MCF 10A (cell line): Measurements from ENCODE around the gene REEP2. TPM values are rescaled to one million over a fixed set of nuclear protein-coding genes. Genes with fewer than 3 reads are reported as not detected.

ENCODE experiments used
- BruUV-seq: library from RNA; stranded (reverse); fragments of 400-500 nt; replicated peaks from 2 replicates; lab custom pipeline; 2021; lab: Mats Ljungman, UMichigan
- CTCF ChIA-PET: fragments of 300-600 bp; sonication (Branson Sonifier 250); formaldehyde crosslinking; extraction: SDS; loops from one replicate; lab custom pipeline; 2021; ENCODE audit warnings: antibody characterized with exemption, inconsistent platforms; lab: Yijun Ruan, JAX
- POLR2A ChIA-PET: fragments of 300-600, 350-650 bp; sonication (Branson Sonifier 250); formaldehyde crosslinking; extraction: SDS; loops from one replicate; lab custom pipeline; 2020; ENCODE audit warnings: antibody characterized with exemption, inconsistent platforms; lab: Yijun Ruan, JAX
- DNase-seq: peaks from one replicate; pipeline ENCODE4 v3.0.0-alpha.2; 2018; ENCODE audit not compliant: unreplicated experiment
- H3K27ac Mint-ChIP-seq: one replicate; pipeline ENCODE4 v1.8.0; 2022; ENCODE audit warnings: mild to moderate bottlenecking, low read depth, mixed read lengths; ENCODE audit not compliant: unreplicated experiment
- H3K27me3 Mint-ChIP-seq: one replicate; pipeline ENCODE4 v1.8.0; 2022; ENCODE audit warnings: mixed read lengths; ENCODE audit not compliant: insufficient read depth, unreplicated experiment
- H3K36me3 Mint-ChIP-seq: one replicate; pipeline ENCODE4 v1.8.0; 2022; ENCODE audit warnings: mild to moderate bottlenecking, moderate library complexity, mixed read lengths; ENCODE audit not compliant: insufficient read depth, unreplicated experiment
- H3K4me1 Mint-ChIP-seq: one replicate; pipeline ENCODE4 v1.8.0; 2022; ENCODE audit warnings: mixed read lengths; ENCODE audit not compliant: insufficient read depth, unreplicated experiment
- H3K4me3 Mint-ChIP-seq: one replicate; pipeline ENCODE4 v1.8.0; 2022; ENCODE audit warnings: mild to moderate bottlenecking, moderate library complexity, mixed read lengths; ENCODE audit not compliant: unreplicated experiment
- H3K9me3 Mint-ChIP-seq: one replicate; pipeline ENCODE4 v1.8.0; 2022; ENCODE audit warnings: mixed read lengths; ENCODE audit not compliant: unreplicated experiment
- intact Hi-C: fragments of 100-400 bp; cut with micrococcal nuclease; formaldehyde crosslinking; loops from 2 replicates; pipeline ENCODE4 v1.14.1; 2022
- total RNA-seq: library from RNA; stranded (reverse); gene quantifications from 2 replicates; pipeline ENCODE4 v1.2.3, GENCODE V29; 2022
- TF ChIP-seq, protein P1 (sequence below): fragments of 200-600 bp; IDR thresholded peaks from one replicate; pipeline ENCODE4 v1.8.0; 2022; ENCODE audit warnings: antibody characterized with exemption, mild to moderate bottlenecking; ENCODE audit not compliant: unreplicated experiment

REEP2 gene
- total RNA-seq, 1 experiment from 2014 or later = 0.77 TPM

DNA sequence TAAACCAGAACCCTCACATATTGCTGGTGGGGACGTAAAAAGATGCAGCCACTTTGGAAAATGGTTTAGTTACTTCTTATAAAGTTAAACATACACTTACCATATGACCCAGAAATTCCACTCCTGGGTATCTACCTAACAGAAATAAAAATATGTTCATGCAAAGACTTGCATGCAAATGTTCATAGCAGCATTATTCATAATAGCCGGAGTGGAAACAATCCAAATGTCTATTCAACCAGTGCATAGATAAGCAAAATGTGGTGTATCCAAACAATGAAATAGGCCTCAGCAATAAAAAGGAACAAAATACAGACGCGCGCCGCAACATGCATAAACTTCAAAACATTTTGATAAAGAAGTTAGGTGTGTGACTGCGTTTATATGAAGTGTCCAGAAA, 38.1 kb downstream of the REEP2 start:
- intact Hi-C loops = no loop called here
- peaks cover 7% of the 10 kb centered on the region for H3K36me3 Mint-ChIP-seq
- no peak for DNase-seq
- no peaks in the 10 kb centered on the region for H3K27me3 Mint-ChIP-seq
- ChIA-PET POLR2A (interaction anchor here (1.4 kb wide), 1 partner anchor 10 kb away, joined by 4 read pairs; no protein-coding TSS in a partner anchor), CTCF (no interaction called here)
- H3K4me1 Mint-ChIP-seq = no peaks in the 10 kb centered on the region
- no peak overlapping the region for H3K4me3 Mint-ChIP-seq
- BruUV-seq = no TSS peak
- TF ChIP-seq, protein P1, sequence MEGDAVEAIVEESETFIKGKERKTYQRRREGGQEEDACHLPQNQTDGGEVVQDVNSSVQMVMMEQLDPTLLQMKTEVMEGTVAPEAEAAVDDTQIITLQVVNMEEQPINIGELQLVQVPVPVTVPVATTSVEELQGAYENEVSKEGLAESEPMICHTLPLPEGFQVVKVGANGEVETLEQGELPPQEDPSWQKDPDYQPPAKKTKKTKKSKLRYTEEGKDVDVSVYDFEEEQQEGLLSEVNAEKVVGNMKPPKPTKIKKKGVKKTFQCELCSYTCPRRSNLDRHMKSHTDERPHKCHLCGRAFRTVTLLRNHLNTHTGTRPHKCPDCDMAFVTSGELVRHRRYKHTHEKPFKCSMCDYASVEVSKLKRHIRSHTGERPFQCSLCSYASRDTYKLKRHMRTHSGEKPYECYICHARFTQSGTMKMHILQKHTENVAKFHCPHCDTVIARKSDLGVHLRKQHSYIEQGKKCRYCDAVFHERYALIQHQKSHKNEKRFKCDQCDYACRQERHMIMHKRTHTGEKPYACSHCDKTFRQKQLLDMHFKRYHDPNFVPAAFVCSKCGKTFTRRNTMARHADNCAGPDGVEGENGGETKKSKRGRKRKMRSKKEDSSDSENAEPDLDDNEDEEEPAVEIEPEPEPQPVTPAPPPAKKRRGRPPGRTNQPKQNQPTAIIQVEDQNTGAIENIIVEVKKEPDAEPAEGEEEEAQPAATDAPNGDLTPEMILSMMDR = no peak
- no peak overlapping the region for H3K27ac Mint-ChIP-seq
- no peaks in the 10 kb centered on the region for H3K9me3 Mint-ChIP-seq

DNA sequence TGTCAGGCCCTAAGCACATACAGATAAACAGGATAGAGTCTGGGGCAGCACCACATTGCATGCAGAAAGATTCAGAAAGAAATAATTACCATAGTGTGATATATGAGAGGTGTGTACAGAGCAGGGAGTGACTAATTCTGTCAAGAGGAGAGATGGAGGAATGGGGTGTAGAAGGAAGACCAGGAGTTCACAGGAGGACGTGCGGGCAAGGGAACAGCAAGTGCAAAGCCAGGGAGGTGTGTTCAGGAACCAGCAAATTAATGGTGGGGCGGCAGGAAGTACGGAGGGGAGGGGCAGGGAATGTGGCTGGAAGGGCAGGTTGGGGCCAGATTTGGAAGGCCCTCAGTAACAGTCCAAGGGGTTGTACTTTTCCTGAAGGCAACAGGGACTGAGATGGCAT, 43.8 kb downstream of the REEP2 start:
- ChIA-PET POLR2A (interaction anchor here (0.6 to 4.4 kb wide), 6 partner anchors 9 to 570 kb away, joined by 3 to 32 read pairs (median 4); partner anchors contain the start of gene EGR1), CTCF (interaction anchor here (0.7 to 3.1 kb wide), 3 partner anchors 17 to 22 kb away, joined by 3 to 16 read pairs (median 14); partner anchors contain the start of gene EGR1)
- peaks cover 17% of the 10 kb centered on the region for H3K4me1 Mint-ChIP-seq
- TF ChIP-seq, protein P1 = no peak
- H3K27me3 Mint-ChIP-seq = no peaks in the 10 kb centered on the region
- peak overlapping the region; percentile 2 for H3K27ac Mint-ChIP-seq
- intact Hi-C loops = no loop called here
- H3K9me3 Mint-ChIP-seq = no peaks in the 10 kb centered on the region
- H3K4me3 Mint-ChIP-seq = no peak overlapping the region
- BruUV-seq = no TSS peak
- peak; percentile 59 for DNase-seq
- H3K36me3 Mint-ChIP-seq = no peaks in the 10 kb centered on the region

DNA sequence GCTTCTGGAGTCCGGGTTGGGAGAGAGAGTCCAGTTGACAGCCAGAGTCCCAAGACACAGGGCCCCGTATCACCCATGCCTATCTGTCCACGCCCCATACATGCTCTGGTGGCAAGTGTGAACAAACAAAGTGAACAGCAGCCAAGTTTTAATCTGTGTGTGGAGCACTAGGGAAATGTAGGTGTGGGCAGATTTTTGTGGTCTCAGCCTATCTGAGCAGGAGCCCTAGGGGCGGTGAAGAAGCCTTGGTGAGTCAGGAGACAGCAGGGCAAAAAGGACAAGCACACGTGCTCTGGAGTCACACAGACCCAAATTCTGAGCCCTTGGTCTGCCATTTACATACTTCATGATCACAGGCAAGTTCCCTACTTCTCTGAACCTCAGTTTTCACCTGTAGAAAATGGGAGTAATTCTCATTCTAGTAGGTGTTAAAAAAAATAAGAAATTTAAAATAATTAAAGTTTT, 49.7 kb downstream of the REEP2 start:
- peaks cover 43% of the 10 kb centered on the region for H3K4me1 Mint-ChIP-seq
- BruUV-seq = no TSS peak
- TF ChIP-seq, protein P1 = no peak
- H3K27me3 Mint-ChIP-seq = no peaks in the 10 kb centered on the region
- H3K36me3 Mint-ChIP-seq = peaks cover 6% of the 10 kb centered on the region
- POLR2A ChIA-PET = interaction anchor here (0.7 kb wide), 1 partner anchor 52 kb away, joined by 3 read pairs; no protein-coding TSS in a partner anchor
- CTCF ChIA-PET = no interaction called here
- DNase-seq = peak; percentile 86
- intact Hi-C loops = no loop called here
- no peaks in the 10 kb centered on the region for H3K9me3 Mint-ChIP-seq
- peak overlapping the region; percentile 51 for H3K27ac Mint-ChIP-seq
- peak overlapping the region; percentile 6 for H3K4me3 Mint-ChIP-seq

DNA sequence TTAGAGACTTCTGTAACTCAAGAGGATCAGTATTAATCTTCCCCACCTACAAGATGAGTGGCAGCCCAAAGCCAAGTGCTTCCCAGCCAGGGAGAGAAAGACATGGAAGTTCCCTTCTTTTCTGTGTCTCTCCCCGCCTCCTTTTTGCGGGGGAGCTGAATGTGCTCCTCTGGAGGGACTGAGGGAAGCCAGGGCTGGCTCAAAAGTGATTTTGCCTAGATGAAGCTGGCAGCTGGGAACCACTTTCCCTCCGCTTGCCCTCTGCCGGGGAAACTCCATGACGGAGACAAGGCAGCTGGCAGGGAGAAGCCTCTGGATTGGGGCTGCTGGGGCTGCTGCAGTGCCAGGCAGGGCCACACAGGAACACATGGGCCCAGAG, 50.8 kb downstream of the REEP2 start:
- intact Hi-C loops = no loop called here
- Mint-ChIP-seq H3K36me3 (peaks cover 6% of the 10 kb centered on the region), H3K9me3 (no peaks in the 10 kb centered on the region), H3K4me1 (peaks cover 43% of the 10 kb centered on the region), H3K27me3 (no peaks in the 10 kb centered on the region), H3K4me3 (no peak overlapping the region), H3K27ac (no peak overlapping the region)
- ChIA-PET POLR2A (interaction anchor here (0.5 to 2.9 kb wide), 6 partner anchors 12 to 54 kb away, joined by 3 to 37 read pairs (median 6); partner anchors contain the start of genes EGR1 and ETF1), CTCF (interaction anchor here (0.6 to 2.5 kb wide), 7 partner anchors 9 to 50 kb away, joined by 3 to 15 read pairs (median 6); partner anchors contain the start of gene EGR1)
- DNase-seq = no peak
- TF ChIP-seq, protein P1 = no peak
- BruUV-seq = no TSS peak
